HG03575 (cell line): ENCODE data around the gene CTNNA2.

Experiments used
- ATAC-seq: cut with Tn5 transposase; IDR thresholded peaks from one replicate; pipeline ENCODE4 v1.9.1; 2021; ENCODE audit not compliant: unreplicated experiment, insufficient number of reproducible peaks, low FRiP score; ENCODE audit errors: extremely low read depth

CTNNA2 gene

DNA sequence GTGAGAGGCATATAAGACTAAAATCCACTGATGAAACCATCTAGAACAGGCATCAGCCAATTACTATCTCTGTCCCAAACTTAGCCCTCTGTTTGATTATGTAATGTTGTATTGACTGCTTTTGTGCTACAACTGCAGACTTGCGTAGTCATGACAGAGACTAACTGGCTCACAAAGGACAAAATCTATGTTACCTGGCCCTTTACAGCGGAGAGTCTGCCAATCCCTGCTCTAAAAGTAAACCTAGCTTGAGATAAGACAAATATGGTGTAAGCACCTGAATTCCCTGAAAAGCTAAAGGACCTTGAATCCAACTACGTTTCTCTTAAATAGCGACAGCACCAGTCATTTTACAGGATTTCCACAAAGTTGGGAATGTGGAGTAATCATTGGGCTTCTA, 894.5 kb downstream of the CTNNA2 start:
- ATAC-seq, result no peak

DNA sequence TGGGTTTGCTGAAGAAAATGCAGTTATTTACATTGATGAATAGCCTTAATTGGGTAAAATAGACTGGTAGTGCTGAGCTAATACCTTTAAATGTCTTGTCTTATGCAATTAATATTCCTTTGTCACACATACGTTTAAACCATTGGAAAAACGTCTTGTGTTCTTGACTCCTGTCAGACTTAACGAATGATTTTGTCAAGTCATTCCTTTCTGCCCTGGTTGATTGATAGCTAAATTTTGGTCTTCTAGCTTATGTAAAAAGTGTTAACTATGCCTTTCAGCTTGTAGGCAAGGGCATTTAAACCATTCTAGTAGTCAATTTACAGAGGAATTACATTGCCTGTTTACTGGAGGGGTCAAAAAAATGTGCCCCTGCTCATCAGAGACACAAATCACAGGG, 897.5 kb downstream of the CTNNA2 start:
- ATAC-seq, result no peak

DNA sequence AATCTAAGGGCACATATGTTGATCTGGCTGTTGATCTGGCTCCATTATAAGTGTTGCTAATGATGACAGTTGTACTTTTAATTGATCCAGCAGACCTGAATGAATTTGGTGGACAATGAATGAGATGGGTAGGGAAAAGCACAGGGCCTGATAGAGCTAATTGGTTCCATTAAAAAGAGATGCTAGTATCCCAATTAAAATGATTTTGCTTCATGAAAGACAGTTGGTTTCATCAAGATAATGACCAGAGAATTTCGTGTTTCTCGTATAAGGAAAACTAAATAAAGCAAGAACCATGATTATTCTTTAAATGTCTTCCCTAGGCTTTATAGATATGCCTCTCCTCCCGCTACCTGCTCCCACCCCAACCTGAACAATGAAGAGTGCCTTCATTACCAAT, 900.3 kb downstream of the CTNNA2 start:
- no peak for ATAC-seq

- no peak for ATAC-seq
These were observed 904.9 kb downstream of the CTNNA2 start for GRCh38 chr2:80417737-80418136.

GRCh38 chr2:80420530-80421208, 907.8 kb downstream of the CTNNA2 start:
- no peak for ATAC-seq

GRCh38 chr2:80429251-80429650, 916.4 kb downstream of the CTNNA2 start:
- ATAC-seq, result no peak

GRCh38 chr2:80437959-80438358, 925.1 kb downstream of the CTNNA2 start:
- no peak for ATAC-seq

- no peak for ATAC-seq
These were observed 925.8 kb downstream of the CTNNA2 start for GRCh38 chr2:80438686-80439085.

GRCh38 chr2:80454628-80455027, 941.8 kb downstream of the CTNNA2 start:
- no peak for ATAC-seq

- ATAC-seq, result no peak
These were observed 946.2 kb downstream of the CTNNA2 start for GRCh38 chr2:80459028-80459427.

DNA sequence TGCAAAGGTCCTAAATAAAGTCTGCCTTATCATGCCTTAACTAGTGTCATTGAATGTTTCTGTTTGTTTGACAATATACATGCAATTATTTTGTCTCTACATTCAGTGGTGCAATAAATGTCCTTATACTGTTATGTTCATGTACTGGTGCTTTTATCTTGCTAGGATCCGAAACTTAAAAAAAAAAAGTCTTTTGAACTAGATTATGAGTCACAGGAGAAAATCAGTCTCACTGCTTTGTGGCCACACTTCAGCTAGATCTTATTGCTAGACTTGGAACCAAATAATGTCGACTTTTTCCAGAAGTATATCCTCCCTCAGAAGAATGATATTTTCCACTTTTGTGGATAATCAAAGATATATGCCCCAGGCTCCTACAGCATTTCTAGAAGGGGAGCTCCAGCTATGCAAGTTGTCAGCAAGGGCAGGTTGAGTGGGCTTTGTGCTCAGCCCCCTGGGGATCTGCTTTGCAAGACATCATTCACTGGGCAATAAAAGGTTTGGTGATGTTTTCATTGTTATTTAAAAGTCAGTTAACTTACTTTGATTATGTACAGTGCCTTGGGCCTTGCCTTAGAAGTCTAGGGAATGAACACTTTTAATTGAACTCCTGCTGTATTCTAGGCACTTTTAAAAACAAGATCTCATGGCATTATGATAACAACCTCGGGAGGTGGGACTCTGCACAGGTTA, 948.8 kb downstream of the CTNNA2 start:
- no peak for ATAC-seq

- no peak for ATAC-seq
These were observed 949.8 kb downstream of the CTNNA2 start for GRCh38 chr2:80462654-80463053.

GRCh38 chr2:80464275-80464674, 951.4 kb downstream of the CTNNA2 start:
- no peak for ATAC-seq

- no peak for ATAC-seq
These were observed 954.5 kb downstream of the CTNNA2 start for GRCh38 chr2:80467262-80467811.

- ATAC-seq, result no peak
These were observed 956.6 kb downstream of the CTNNA2 start for GRCh38 chr2:80469428-80469827.

- no peak for ATAC-seq
These were observed 960.2 kb downstream of the CTNNA2 start for GRCh38 chr2:80473069-80473468.

DNA sequence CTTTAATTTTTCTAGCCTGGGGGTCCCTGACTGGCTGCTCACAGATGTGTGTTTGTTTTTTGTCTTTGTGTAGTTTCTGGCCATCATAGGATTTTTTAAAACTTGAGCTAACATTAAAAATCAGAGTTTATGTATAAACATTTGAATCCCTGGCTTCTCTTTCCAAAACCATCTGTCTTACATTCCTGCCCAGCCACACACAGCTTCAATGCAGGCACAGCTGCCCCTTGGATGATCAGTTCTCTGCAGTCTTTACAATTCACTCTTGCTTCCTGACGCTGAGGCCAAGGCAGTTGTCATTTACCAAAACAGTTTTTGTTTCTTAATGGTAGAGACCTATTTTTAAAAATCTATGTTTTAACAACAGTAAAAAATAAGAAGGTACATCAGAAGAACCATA, 960.9 kb downstream of the CTNNA2 start:
- no peak for ATAC-seq

DNA sequence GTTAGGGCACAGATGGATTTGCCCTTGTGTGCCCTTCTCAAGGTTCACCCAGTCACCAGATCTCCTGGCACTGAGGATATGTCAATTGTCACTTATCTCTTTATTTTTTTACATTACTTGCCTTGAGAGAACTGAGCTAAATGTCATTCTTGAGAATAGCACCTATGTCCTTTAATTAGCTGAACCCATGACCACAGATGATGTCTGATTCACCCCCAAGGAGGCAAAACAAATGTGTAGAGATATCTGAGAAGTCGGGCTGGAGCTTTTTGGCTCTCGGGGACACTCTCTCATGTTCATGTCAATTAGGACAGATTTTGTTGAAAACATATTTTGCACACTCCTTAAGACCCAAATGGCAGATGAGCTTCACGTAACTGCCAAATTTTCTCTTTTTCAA, 963.1 kb downstream of the CTNNA2 start:
- no peak for ATAC-seq

DNA sequence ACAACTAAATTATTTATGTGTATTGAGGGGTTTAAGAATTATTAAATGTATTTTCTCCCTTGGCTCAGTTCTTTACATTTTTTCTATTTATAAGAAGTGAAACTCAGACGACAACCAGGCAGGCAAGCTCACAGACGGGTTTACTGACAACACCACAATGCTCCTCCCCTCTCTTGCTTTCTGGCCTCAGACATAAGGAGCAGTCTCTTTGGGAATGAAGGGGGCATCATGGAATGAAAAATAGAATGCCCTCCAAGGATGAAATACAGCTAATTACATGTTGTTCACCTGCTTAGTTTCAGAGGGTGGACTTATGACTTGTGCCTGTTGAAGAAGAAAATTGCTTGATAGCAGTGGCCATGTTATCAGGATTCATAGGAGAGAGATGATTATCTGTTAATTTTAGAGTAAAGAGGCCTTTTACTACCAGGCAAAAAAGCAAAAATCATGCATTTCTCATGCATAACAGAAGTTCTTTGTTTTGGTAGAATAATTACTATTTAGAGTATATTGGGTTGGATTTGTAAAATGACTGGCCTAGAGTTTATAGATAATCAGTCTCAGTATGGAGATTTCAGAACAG, 963.8 kb downstream of the CTNNA2 start:
- ATAC-seq, result no peak

- no peak for ATAC-seq
These were observed 969.4 kb downstream of the CTNNA2 start for GRCh38 chr2:80482276-80482675.
